MCF 10A (cell line): ENCODE data around the gene RAD51B. TPM values are rescaled to one million over a fixed set of nuclear protein-coding genes. Genes with fewer than 3 reads are reported as not detected.

Experiments
- BruUV-seq: library from RNA; stranded (reverse); fragments of 400-500 nt; replicated peaks from 2 replicates; lab custom pipeline; 2021; lab: Mats Ljungman, UMichigan
- CTCF ChIA-PET: fragments of 300-600 bp; sonication (Branson Sonifier 250); formaldehyde crosslinking; extraction: SDS; loops from one replicate; lab custom pipeline; 2021; ENCODE audit warnings: antibody characterized with exemption, inconsistent platforms; lab: Yijun Ruan, JAX
- POLR2A ChIA-PET: fragments of 300-600, 350-650 bp; sonication (Branson Sonifier 250); formaldehyde crosslinking; extraction: SDS; loops from one replicate; lab custom pipeline; 2020; ENCODE audit warnings: antibody characterized with exemption, inconsistent platforms; lab: Yijun Ruan, JAX
- DNase-seq: peaks from one replicate; pipeline ENCODE4 v3.0.0-alpha.2; 2018; ENCODE audit not compliant: unreplicated experiment
- H3K27ac Mint-ChIP-seq: one replicate; pipeline ENCODE4 v1.8.0; 2022; ENCODE audit warnings: mild to moderate bottlenecking, low read depth, mixed read lengths; ENCODE audit not compliant: unreplicated experiment
- H3K27me3 Mint-ChIP-seq: one replicate; pipeline ENCODE4 v1.8.0; 2022; ENCODE audit warnings: mixed read lengths; ENCODE audit not compliant: insufficient read depth, unreplicated experiment
- H3K36me3 Mint-ChIP-seq: one replicate; pipeline ENCODE4 v1.8.0; 2022; ENCODE audit warnings: mild to moderate bottlenecking, moderate library complexity, mixed read lengths; ENCODE audit not compliant: insufficient read depth, unreplicated experiment
- H3K4me1 Mint-ChIP-seq: one replicate; pipeline ENCODE4 v1.8.0; 2022; ENCODE audit warnings: mixed read lengths; ENCODE audit not compliant: insufficient read depth, unreplicated experiment
- H3K4me3 Mint-ChIP-seq: one replicate; pipeline ENCODE4 v1.8.0; 2022; ENCODE audit warnings: mild to moderate bottlenecking, moderate library complexity, mixed read lengths; ENCODE audit not compliant: unreplicated experiment
- H3K9me3 Mint-ChIP-seq: one replicate; pipeline ENCODE4 v1.8.0; 2022; ENCODE audit warnings: mixed read lengths; ENCODE audit not compliant: unreplicated experiment
- CTCF ChIP-seq: fragments of 200-600 bp; IDR thresholded peaks from one replicate; pipeline ENCODE4 v1.8.0; 2022; ENCODE audit warnings: antibody characterized with exemption, mild to moderate bottlenecking; ENCODE audit not compliant: unreplicated experiment
- intact Hi-C: fragments of 100-400 bp; cut with micrococcal nuclease; formaldehyde crosslinking; loops from 2 replicates; pipeline ENCODE4 v1.14.1; 2022
- total RNA-seq: library from RNA; stranded (reverse); gene quantifications from 2 replicates; pipeline ENCODE4 v1.2.3, GENCODE V29; 2022

Gene RAD51B
- total RNA-seq, 1 experiment from 2014 or later: 14.6 TPM

- no peak for DNase-seq
- Mint-ChIP-seq H3K9me3 (peaks cover 31% of the 10 kb centered on the region), H3K4me3 (no peak overlapping the region), H3K36me3 (no peaks in the 10 kb centered on the region), H3K4me1 (no peaks in the 10 kb centered on the region), H3K27me3 (no peaks in the 10 kb centered on the region), H3K27ac (no peak overlapping the region)
- CTCF ChIA-PET: interaction anchor here (1.4 kb wide), 1 partner anchor 176 kb away, joined by 4 read pairs; no protein-coding TSS in a partner anchor
- no TSS peak for BruUV-seq
- POLR2A ChIA-PET: no interaction called here
- intact Hi-C loops: no loop called here
- no peak for TF ChIP-seq CTCF
These were observed 792.5 kb downstream of the RAD51B start for GRCh38 chr14:68612049-68612448.

GRCh38 chr14:68616221-68616902, 796.8 kb downstream of the RAD51B start:
- peak; percentile 48 for DNase-seq
- TF ChIP-seq CTCF: no peak
- no peaks in the 10 kb centered on the region for H3K27me3 Mint-ChIP-seq
- intact Hi-C loops: no loop called here
- no peak overlapping the region for H3K4me3 Mint-ChIP-seq
- no peak overlapping the region for H3K27ac Mint-ChIP-seq
- no peaks in the 10 kb centered on the region for H3K4me1 Mint-ChIP-seq
- ChIA-PET CTCF (interaction anchor here (0.7 kb wide), 1 partner anchor 102 kb away, joined by 3 read pairs; no protein-coding TSS in a partner anchor), POLR2A (interaction anchor here (1.2 to 1.6 kb wide), 3 partner anchors 11 to 19 kb away, joined by 3 read pairs; no protein-coding TSS in a partner anchor)
- H3K36me3 Mint-ChIP-seq: no peaks in the 10 kb centered on the region
- peaks cover 38% of the 10 kb centered on the region for H3K9me3 Mint-ChIP-seq
- BruUV-seq: no TSS peak

- Mint-ChIP-seq H3K27ac (no peak overlapping the region), H3K27me3 (no peaks in the 10 kb centered on the region), H3K36me3 (peaks cover 6% of the 10 kb centered on the region), H3K9me3 (peaks cover 24% of the 10 kb centered on the region), H3K4me1 (no peaks in the 10 kb centered on the region), H3K4me3 (no peak overlapping the region)
- CTCF ChIA-PET: interaction anchor here (0.5 to 1.4 kb wide), 2 partner anchors 95 to 676 kb away, joined by 3 read pairs; no protein-coding TSS in a partner anchor
- BruUV-seq: no TSS peak
- TF ChIP-seq CTCF: no peak
- intact Hi-C loops: no loop called here
- no peak for DNase-seq
- POLR2A ChIA-PET: no interaction called here
These were observed 800.4 kb downstream of the RAD51B start for GRCh38 chr14:68619790-68620574.
